ENCODE measurements around the gene VHLL. TPM values are rescaled to one million over a fixed set of nuclear protein-coding genes. Genes with fewer than 3 reads are reported as not detected.

Gene VHLL
- total and polyA plus RNA-seq, 2 of the 13 experiments (the other 11 are each of a cell fraction or from before 2014, with no cell fraction given) = 0.24 TPM; not detected in 1

DNA sequence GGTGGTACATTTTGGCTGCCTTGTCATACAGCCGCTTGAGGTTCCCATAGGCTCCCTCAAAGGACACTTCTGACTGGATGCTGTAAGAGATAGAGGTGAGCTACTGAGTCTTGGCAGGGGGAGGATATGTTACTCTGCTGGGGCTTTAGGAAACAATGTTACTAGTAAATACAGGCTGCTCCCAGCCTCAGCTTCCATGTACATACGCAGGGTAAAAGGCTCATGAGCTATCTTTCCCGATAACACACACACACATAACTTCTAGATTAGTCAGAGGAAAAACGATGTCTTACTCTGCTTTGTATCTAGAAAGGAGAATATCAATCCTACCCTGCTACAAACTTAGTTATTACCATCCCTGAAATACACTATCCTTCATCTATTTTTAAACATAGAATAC lies 30.8 kb downstream of the VHLL start:
- Histone ChIP-seq H3K9ac (ENCODE audit: insufficient read depth, low read depth, low read length) (no peak overlapping the region), H3K79me2 (ENCODE audit: insufficient read depth, low read length) (no peaks in the 10 kb centered on the region), H3K4me1 (ENCODE audit: insufficient read depth, low read length) (no peaks in the 10 kb centered on the region), H4K20me1 (ENCODE audit: insufficient read depth, low read length) (no peaks in the 10 kb centered on the region), H3K4me2 (ENCODE audit: low read depth, low read length) (no peak overlapping the region), H2AFZ (ENCODE audit: low read length) (no peak overlapping the region), H3K27me3 (ENCODE audit: control insufficient read depth in 1 of 2, insufficient read depth in 2 of 2, low read length in 2 of 2) (no peaks in the 10 kb centered on the region; a peak in 1 of 5 replicates), H3K27ac (ENCODE audit: extremely low read length, insufficient read depth, low read length) (no peak overlapping the region), H3K36me3 (replicated peaks in 1 of 2; ENCODE audit: control insufficient read depth in 1 of 2, insufficient read depth in 2 of 2, low read length in 2 of 2) (peaks cover 39 to 76% of the 10 kb centered on the region in 2 experiments), H3K4me3 (replicated peaks in 1 of 3; ENCODE audit: insufficient read depth in 1 of 3, low read depth in 2 of 3, low read length in 3 of 3) (no peak overlapping the region), H3K9me3 (ENCODE audit: low read length) (no peaks in the 10 kb centered on the region)
- BruUV-seq (replicated peaks) = no TSS peak
- in situ Hi-C loops (cut with HindIII; ENCODE audit: extremely low pct_ligation_motif_present, low pct_unique_long_range_greater_than_20kb) = no loop called here
- POLR2A ChIA-PET = interaction anchor here (1.5 kb wide), 1 partner anchor 15 kb away, joined by 6 read pairs; the partner anchor contains the start of gene SMG5
- FAIRE-seq = no peak
- WGBS (ENCODE audit: low lambda C conversion rate) = 97% methylated on average over 4 of the region's 4 CpGs
- intact Hi-C loops (cut with micrococcal nuclease; ENCODE audit: unreplicated experiment) = no loop called here
- ATAC-seq = no peak
- TF ChIP-seq AGO2 (optimal IDR thresholded peaks at IDR 0.05; ENCODE audit: low read depth, low read length) (no peak), RBFOX2 (IDR thresholded peaks at IDR 0.05; ENCODE audit: low read depth, low read length) (0 out of 2 replicates have a peak, but pooled peaks have one; percentile 6), MAFF (IDR thresholded peaks at IDR 0.05; ENCODE audit: low read depth, low read length) (no peak), ZNF710 (CRISPR knock-in tag; IDR thresholded peaks at IDR 0.05; ENCODE audit: borderline replicate concordance) (no peak), CHD4 (IDR thresholded peaks at IDR 0.05; ENCODE audit: borderline replicate concordance, low read length) (no peak), IRF2 (CRISPR knock-in tag; IDR thresholded peaks at IDR 0.05) (no peak), ZNF775 (CRISPR knock-in tag; IDR thresholded peaks at IDR 0.05; ENCODE audit: borderline replicate concordance) (no peak), SKIL (CRISPR knock-in tag; IDR thresholded peaks at IDR 0.05; ENCODE audit: borderline replicate concordance) (no peak)
- DNase-seq (ENCODE audit: low spot score) = no peak
- CTCF ChIA-PET (ENCODE audit: low intra/inter-chr PET ratio, low total read pairs) = no interaction called here
